ENCODE measurements around the gene MIPOL1.

GRCh38 chr14:37501877-37502276, 304.1 kb downstream of the MIPOL1 start:
- no peak for TF ChIP-seq CTCF (IDR thresholded peaks at IDR 0.05; ENCODE audit: extremely low read depth in 1 of 2, insufficient read depth in 1 of 2, low read depth in 1 of 2, low read length in 2 of 2)
- no peak for TF ChIP-seq POLR2A (IDR thresholded peaks at IDR 0.05; ENCODE audit: low read depth, low read length)
- no peak for TF ChIP-seq EZH2 (IDR thresholded peaks at IDR 0.05; ENCODE audit: borderline replicate concordance, low read depth, low read length, severe bottlenecking)
- TF ChIP-seq JUN (IDR thresholded peaks at IDR 0.05; ENCODE audit: borderline replicate concordance, insufficient read depth, insufficient read length, low read depth) = no peak
- no peak for TF ChIP-seq POLR2AphosphoS5 (IDR thresholded peaks at IDR 0.05; ENCODE audit: insufficient read depth, low read depth, low read length)
